Lung (tissue), 12 donors: Measurements from ENCODE around the gene AUTS2. TPM values are rescaled to one million over a fixed set of nuclear protein-coding genes. Genes with fewer than 3 reads are reported as not detected.

Experiments used
- ATAC-seq: fragments of 200-7000 bp; cut with Tn5 transposase; one replicate; pipeline ENCODE4 v1.9.1; 2020; ENCODE audit warnings: moderate number of reproducible peaks; ENCODE audit not compliant: insufficient read depth, low FRiP score
- DNase-seq, 3 donors: peaks; one replicate each; pipeline ENCODE4 v3.0.0-alpha.2; 2013 to 2017
- H3K27ac ChIP-seq, 2 donors: one replicate each; pipeline ENCODE4 v1.5.1; 2013; ENCODE audit warnings: mild to moderate bottlenecking in 2 of 2, moderate library complexity in 2 of 2, control low read depth in 1 of 2, inconsistent platforms in 1 of 2, low read depth in 1 of 2, low read length in 1 of 2
- H3K27me3 ChIP-seq, 3 donors: one replicate each; pipeline ENCODE4 v1.5.1; 2013; ENCODE audit warnings: low read length in 2 of 3; ENCODE audit not compliant: control insufficient read depth in 3 of 3, insufficient read depth in 3 of 3
- H3K36me3 ChIP-seq, 4 donors: one replicate each; pipeline ENCODE4 v1.5.1; 2013; ENCODE audit warnings: low read length in 4 of 4, mild to moderate bottlenecking in 1 of 4, moderate library complexity in 1 of 4; ENCODE audit not compliant: control insufficient read depth in 4 of 4, insufficient read depth in 4 of 4
- H3K4me1 ChIP-seq, 5 donors: one replicate each; pipeline ENCODE4 v1.5.1; 2013; ENCODE audit warnings: low read length in 5 of 5, mild to moderate bottlenecking in 2 of 5, moderate library complexity in 1 of 5; ENCODE audit not compliant: control insufficient read depth in 5 of 5, insufficient read depth in 5 of 5
- H3K4me3 ChIP-seq: one replicate; pipeline ENCODE4 v1.5.1; 2013; ENCODE audit warnings: mild to moderate bottlenecking, control low read depth, moderate library complexity
- H3K9ac ChIP-seq, 2 donors: one replicate each; pipeline ENCODE4 v1.5.1; 2013; ENCODE audit warnings: low read length in 2 of 2, control low read depth in 1 of 2; ENCODE audit not compliant: insufficient read depth in 1 of 2
- H3K9me3 ChIP-seq, 4 donors: one replicate each; pipeline ENCODE4 v1.5.1; 2013; ENCODE audit warnings: low read length in 3 of 4, mild to moderate bottlenecking in 1 of 4, moderate library complexity in 1 of 4; ENCODE audit not compliant: control insufficient read depth in 4 of 4, insufficient read depth in 3 of 4
- WGBS, 2 donors: extraction: QIAGEN DNeasy Blood & Tissue Kit; methylation state at CpG; one replicate each; pipeline ENCODE4 v1.1.7; 2013; 5-methylcytosine and 5-hydroxymethylcytosine counted together
- polyA plus RNA-seq, 2 donors: library from polyadenylated mRNA; stranded (reverse); fragments of 200-250 nt; gene quantifications; one replicate each; pipeline ENCODE4 v1.2.1, GENCODE V29; 2013
- total RNA-seq, 2 donors: library from RNA; depleted of rRNA in 1 of 2; stranded (reverse); fragments of >200 nt in 1 of 2; gene quantifications; one replicate each; pipeline ENCODE4 v1.2.1, GENCODE V29; 2014 to 2021
- TF ChIP-seq, protein P1 (sequence below): IDR thresholded peaks from 2 replicates; pipeline ENCODE4 v1.5.1; 2012; ENCODE audit warnings: mild to moderate bottlenecking; ENCODE audit errors: control extremely low read depth, extremely low read depth
- donor health status: control.
- donor health status: control.
- donor health status: Bipolar disorder and iron deficiency.
- donor health status: healthy.
- donor health status: DM: yes; HTN: yes; CAD: no.

AUTS2 gene
- total and polyA plus RNA-seq, 4 donors: 11.8 to 115 (median 40.6) TPM

DNA sequence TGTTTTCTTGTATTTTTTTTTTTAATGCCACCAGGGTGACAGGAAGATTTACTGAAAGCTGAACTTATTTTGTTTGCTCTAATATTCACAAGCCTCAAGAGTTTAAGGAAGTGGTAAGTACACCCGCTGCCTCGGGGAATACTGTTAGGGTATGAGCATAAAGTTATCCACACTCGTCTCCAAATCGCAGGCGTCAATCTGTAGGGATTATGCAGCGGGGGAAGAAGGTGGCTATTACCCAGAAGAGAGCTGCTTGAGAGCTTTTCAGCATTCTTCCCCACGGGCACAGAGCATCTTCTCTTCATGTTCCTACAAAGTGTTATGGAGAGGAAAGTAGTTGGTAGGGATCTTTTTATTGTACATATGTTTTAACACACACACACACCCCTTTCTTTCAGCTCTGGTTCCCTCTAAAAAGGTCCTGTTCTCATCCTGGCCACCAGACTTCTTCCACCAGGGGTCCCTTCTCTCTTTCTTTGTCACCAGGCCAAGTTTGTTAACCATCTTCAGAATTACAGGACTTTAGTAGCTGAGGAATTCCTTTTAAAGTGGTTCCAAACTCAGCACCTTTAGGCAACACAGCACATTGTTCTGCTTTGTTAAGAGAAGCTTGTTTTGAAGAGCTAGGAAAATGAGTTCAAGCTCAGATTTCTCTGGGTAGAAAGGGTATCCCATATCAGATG lies 1122.1 kb downstream of the AUTS2 start:
- Histone ChIP-seq H3K4me1 (peaks cover 0 to 9% (median 3%) of the 10 kb centered on the region in 5 donors), H3K27ac (no peak overlapping the region), H3K27me3 (no peaks in the 10 kb centered on the region), H3K9ac (no peak overlapping the region), H3K9me3 (no peaks in the 10 kb centered on the region), H3K36me3 (no peaks in the 10 kb centered on the region), H3K4me3 (no peak overlapping the region)
- WGBS, 2 donors: 33 to 34% methylated on average over 7 of the region's 7 CpGs
- DNase-seq: no peak
- TF ChIP-seq, protein P1, sequence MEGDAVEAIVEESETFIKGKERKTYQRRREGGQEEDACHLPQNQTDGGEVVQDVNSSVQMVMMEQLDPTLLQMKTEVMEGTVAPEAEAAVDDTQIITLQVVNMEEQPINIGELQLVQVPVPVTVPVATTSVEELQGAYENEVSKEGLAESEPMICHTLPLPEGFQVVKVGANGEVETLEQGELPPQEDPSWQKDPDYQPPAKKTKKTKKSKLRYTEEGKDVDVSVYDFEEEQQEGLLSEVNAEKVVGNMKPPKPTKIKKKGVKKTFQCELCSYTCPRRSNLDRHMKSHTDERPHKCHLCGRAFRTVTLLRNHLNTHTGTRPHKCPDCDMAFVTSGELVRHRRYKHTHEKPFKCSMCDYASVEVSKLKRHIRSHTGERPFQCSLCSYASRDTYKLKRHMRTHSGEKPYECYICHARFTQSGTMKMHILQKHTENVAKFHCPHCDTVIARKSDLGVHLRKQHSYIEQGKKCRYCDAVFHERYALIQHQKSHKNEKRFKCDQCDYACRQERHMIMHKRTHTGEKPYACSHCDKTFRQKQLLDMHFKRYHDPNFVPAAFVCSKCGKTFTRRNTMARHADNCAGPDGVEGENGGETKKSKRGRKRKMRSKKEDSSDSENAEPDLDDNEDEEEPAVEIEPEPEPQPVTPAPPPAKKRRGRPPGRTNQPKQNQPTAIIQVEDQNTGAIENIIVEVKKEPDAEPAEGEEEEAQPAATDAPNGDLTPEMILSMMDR: no peak
- no peak for ATAC-seq

DNA sequence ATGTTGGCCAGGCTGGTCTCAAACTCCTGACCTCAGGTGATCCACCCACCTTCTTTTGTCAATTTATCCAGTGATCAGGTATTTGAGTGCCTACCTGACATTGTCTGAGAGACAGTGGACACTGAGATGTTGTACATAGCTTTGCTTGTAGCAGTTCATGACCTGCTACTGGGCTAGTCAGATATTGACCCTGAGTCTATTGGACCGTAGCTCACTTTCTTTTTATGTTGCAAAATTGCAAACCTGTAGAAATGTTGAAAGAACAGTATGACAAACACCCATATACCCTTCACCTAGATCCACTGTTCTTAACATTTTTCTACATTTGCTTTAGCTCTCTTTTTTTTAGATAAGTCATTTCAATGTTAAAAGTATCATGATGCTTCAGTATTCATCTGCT lies 1123.2 kb downstream of the AUTS2 start:
- no peak overlapping the region for H3K27ac ChIP-seq
- peaks cover 0 to 9% (median 5%) of the 10 kb centered on the region in 5 donors for H3K4me1 ChIP-seq
- DNase-seq (no peak), ATAC-seq (no peak)
- H3K9ac ChIP-seq: no peak overlapping the region
- H3K4me3 ChIP-seq: no peak overlapping the region
- H3K36me3 ChIP-seq: no peaks in the 10 kb centered on the region
- TF ChIP-seq, protein P1: no peak
- WGBS, 2 donors: 88 to 92% methylated on average over 1 of the region's 1 CpG
- H3K9me3 ChIP-seq: no peaks in the 10 kb centered on the region
- H3K27me3 ChIP-seq: no peaks in the 10 kb centered on the region

DNA sequence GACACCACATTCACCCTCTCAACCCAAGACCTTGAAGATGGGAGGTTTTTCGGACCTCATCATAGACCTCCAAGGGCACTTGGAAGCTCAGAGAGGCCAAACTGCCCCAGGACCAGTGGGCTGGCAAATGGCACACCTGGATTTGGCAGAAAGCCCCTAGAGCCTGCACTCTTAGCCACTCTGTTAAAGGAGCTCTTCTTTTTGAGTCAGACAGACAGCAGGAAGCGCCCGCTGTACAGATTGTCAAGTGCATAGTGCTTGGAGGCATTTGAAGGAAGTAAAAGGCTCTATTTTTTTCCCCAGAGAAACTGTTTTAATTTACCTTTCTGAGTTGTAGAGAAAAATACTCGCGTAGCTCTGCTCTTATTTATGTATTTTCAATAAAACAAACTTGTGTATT lies 1125.1 kb downstream of the AUTS2 start:
- no peak for ATAC-seq

More for the DNA sequence above, 1125.1 kb downstream of the AUTS2 start:
- no peak for DNase-seq
- Histone ChIP-seq H3K36me3 (no peaks in the 10 kb centered on the region), H3K27me3 (no peaks in the 10 kb centered on the region), H3K9me3 (no peaks in the 10 kb centered on the region), H3K4me3 (no peak overlapping the region), H3K27ac (no peak overlapping the region), H3K4me1 (peaks cover 0 to 9% (median 4%) of the 10 kb centered on the region in 5 donors), H3K9ac (no peak overlapping the region)
- WGBS, 2 donors: 83 to 84% methylated on average over 5 of the region's 5 CpGs
- TF ChIP-seq, protein P1: no peak
